B cell (primary cell): ENCODE measurements around the gene BNC2.

Experiments used
- CTCF ChIP-seq: fragments of 200-600 bp; IDR thresholded peaks from one replicate; pipeline ENCODE4 v1.8.0; 2022; ENCODE audit warnings: antibody characterized with exemption, mild to moderate bottlenecking
- EZH2 ChIP-seq: IDR thresholded peaks from 2 replicates; pipeline ENCODE4 v1.6.1; 2012; ENCODE audit warnings: borderline replicate concordance, low read depth, mild to moderate bottlenecking, moderate library complexity, low read length; ENCODE audit not compliant: insufficient read depth, poor library complexity, severe bottlenecking

GRCh38 chr9:16610538-16610937, 259.9 kb downstream of the BNC2 start:
- no peak for TF ChIP-seq CTCF
- no peak for TF ChIP-seq EZH2
